Spleen (tissue), 7 donors: ENCODE results near the gene PLRG1.

Source experiments
- POLR2A ChIP-seq, 3 donors: fragments of 450-650 bp; IDR thresholded peaks; one replicate each; pipeline ENCODE4 v1.5.1; 2017; ENCODE audit warnings: antibody characterized with exemption in 3 of 3, mild to moderate bottlenecking in 1 of 3
- POLR2AphosphoS5 ChIP-seq, 3 donors: sonication (generic); formaldehyde crosslinking; IDR thresholded peaks; one replicate each; pipeline ENCODE4 v1.5.1; 2017; ENCODE audit warnings: antibody characterized with exemption in 3 of 3
- TF ChIP-seq, protein P1 (sequence below), 11 experiments: fragments of 200-600 bp in 7 of 11; fragments of 450-650 bp in 4 of 11; sonication (generic) in 4 of 11; IDR thresholded peaks in 8 of 11; conservative IDR thresholded peaks in 3 of 11; 1 replicate in 7 of 11; 2 replicates in 4 of 11; pipeline versions ENCODE4 v1.4.0 to v1.8.0; 2016 to 2021; ENCODE audit warnings: antibody characterized with exemption in 11 of 11, inconsistent platforms in 4 of 11, mild to moderate bottlenecking in 1 of 11
- donor health status: DM: no; HTN: no; CAD: no; lungs with moderate emphysema.
- donor health status: DM: no; HTN: no; CAD: no.
- donor health status: DM: no; HTN: no; CAD: no.

DNA sequence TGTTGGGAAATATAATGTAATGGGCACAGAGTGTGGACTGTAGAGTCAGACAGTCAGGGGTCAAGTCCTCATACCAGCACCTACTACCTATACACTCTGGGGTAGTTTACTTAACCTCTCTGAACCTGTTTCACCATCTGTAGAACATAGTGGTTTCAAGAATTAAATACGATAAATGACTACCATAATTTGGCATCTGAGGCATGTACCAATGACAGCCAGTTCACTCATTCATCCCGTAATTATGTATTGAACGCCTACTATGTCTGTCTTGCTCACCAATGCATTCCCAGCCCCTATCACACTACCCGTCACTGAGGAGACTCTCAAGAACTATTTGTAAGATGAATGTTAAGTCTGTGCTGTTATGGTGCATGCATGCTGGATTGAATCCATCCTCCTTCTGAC is 10.6 kb upstream of the PLRG1 start:
- TF ChIP-seq, protein P1, sequence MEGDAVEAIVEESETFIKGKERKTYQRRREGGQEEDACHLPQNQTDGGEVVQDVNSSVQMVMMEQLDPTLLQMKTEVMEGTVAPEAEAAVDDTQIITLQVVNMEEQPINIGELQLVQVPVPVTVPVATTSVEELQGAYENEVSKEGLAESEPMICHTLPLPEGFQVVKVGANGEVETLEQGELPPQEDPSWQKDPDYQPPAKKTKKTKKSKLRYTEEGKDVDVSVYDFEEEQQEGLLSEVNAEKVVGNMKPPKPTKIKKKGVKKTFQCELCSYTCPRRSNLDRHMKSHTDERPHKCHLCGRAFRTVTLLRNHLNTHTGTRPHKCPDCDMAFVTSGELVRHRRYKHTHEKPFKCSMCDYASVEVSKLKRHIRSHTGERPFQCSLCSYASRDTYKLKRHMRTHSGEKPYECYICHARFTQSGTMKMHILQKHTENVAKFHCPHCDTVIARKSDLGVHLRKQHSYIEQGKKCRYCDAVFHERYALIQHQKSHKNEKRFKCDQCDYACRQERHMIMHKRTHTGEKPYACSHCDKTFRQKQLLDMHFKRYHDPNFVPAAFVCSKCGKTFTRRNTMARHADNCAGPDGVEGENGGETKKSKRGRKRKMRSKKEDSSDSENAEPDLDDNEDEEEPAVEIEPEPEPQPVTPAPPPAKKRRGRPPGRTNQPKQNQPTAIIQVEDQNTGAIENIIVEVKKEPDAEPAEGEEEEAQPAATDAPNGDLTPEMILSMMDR (IDR thresholded peaks at IDR 0.05 in 8 of 11, conservative IDR thresholded peaks at IDR 0.05 in 3 of 11): no peak
- TF ChIP-seq POLR2A (IDR thresholded peaks at IDR 0.05) (no peak), POLR2AphosphoS5 (IDR thresholded peaks at IDR 0.05) (no peak)
